ENCODE data around the gene SKIDA1.

- TF ChIP-seq POLR2A (IDR thresholded peaks at IDR 0.05; ENCODE audit: low read depth, low read length) (no peak), POLR2AphosphoS5 (IDR thresholded peaks at IDR 0.05; ENCODE audit: low read depth, low read length) (no peak), TAF1 (IDR thresholded peaks at IDR 0.05; ENCODE audit: borderline replicate concordance, low read depth, low read length) (no peak)
Measured at GRCh38 chr10:21530168-21530567, 4.7 kb upstream of the SKIDA1 start.
